HL-60 (cell line): ENCODE results near the gene FAM83D.

ENCODE experiments used
- CTCF ChIP-seq: IDR thresholded peaks from one replicate; pipeline ENCODE4 v1.5.1; 2011; ENCODE audit warnings: low read length, control low read depth, inconsistent platforms; ENCODE audit not compliant: insufficient read depth
- GABPA ChIP-seq: IDR thresholded peaks from 2 replicates; pipeline ENCODE4 v1.6.1; 2012; ENCODE audit warnings: low read depth
- POLR2AphosphoS5 ChIP-seq: IDR thresholded peaks from 2 replicates; pipeline ENCODE4 v1.6.1; 2012; ENCODE audit warnings: low read depth

- no peak for TF ChIP-seq CTCF
- TF ChIP-seq POLR2AphosphoS5, result no peak
- no peak for TF ChIP-seq GABPA
Observed at GRCh38 chr20:38985060-38985459, 58.8 kb downstream of the FAM83D start.
